RPMI7951 (cell line): ENCODE results near the gene UNC50. TPM values are rescaled to one million over a fixed set of nuclear protein-coding genes. Genes with fewer than 3 reads are reported as not detected.
"Not testable (repeated sequence)": the region's sequence is repeated elsewhere in the genome, so short reads cannot be mapped to it uniquely, and the experiment has no call there.

ENCODE experiments used
- DNase-seq: peaks from one replicate; pipeline ENCODE4 v3.0.0-alpha.2; 2012; ENCODE audit warnings: low read depth
- total RNA-seq: library from RNA; depleted of rRNA; stranded (reverse); fragments of >200 nt; shearing (Covaris generic); gene quantifications from 2 replicates; pipeline ENCODE4 v1.2.3, GENCODE V29; 2014

UNC50 gene
- total RNA-seq, 1 experiment from 2014 or later, result 72.8 TPM

GRCh38 chr2:98576666-98577312 is 31.6 kb upstream of the UNC50 start:
- no peak for DNase-seq

- DNase-seq, result no peak
These were observed 31.1 kb upstream of the UNC50 start for GRCh38 chr2:98577313-98577712.

DNA sequence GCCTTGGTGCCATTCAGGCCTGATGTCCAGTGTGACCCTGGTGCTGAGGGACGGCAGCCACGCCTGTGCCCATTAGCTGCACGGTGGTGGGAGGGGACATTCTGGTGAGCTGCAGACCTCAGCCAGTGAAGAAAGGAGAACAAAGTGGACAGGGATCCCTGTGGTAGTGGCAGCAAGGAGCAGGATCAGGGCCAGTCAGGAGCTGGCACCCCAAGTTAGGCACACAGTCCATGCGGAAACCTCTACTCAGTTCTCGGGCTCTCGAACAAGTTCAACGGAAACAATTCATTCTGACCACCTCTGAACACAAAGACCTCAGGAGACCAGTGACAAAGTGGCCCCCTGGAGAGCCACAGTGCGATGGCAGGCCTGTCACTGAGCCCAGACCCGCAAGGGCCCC is 30.2 kb upstream of the UNC50 start:
- no peak for DNase-seq

DNA sequence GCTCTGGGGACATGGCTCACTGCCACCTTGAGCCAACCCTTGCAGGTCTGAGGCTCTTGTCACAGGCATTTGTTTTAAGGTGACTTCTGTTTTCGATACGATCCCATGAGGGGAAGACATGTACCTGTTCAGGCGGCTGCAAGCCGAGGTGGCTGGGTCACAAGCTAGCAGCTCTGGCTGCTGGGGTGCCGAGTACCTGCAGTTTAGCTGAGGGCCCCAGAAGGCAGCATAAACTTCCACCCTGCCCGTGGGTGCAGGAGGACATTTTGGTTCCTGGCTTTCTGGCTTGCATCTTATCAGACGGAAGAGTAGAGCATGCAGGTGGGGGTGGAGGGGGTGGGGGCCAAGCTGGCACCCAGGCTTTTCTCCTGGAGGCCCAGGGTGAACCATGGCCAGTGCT is 28.5 kb upstream of the UNC50 start:
- no peak for DNase-seq

- no peak for DNase-seq
These were observed 27.6 kb upstream of the UNC50 start for GRCh38 chr2:98580656-98581284.

GRCh38 chr2:98582523-98582922 is 25.9 kb upstream of the UNC50 start:
- DNase-seq, result no peak

DNA sequence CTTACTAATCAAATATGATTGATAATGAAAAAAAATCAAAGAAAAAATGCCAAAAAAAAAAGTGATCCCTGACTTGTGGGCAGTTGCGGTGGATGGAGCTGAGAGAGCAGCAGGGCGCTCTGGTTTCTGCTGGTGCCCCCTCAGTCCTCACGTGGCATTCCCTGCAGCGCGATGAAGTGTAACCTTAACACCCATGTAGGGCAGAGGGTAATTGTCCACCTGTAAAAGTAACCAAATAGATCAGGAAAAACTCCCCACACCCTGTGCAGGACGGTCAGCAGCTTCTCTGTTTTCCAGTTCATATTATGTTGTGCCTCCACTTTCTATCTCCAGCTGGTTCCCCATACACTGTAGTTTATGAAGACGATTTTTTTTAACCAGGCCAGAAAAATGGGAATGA is 25.1 kb upstream of the UNC50 start:
- no peak for DNase-seq

- DNase-seq, result no peak
These were observed 24.4 kb upstream of the UNC50 start for GRCh38 chr2:98583816-98584618.

DNA sequence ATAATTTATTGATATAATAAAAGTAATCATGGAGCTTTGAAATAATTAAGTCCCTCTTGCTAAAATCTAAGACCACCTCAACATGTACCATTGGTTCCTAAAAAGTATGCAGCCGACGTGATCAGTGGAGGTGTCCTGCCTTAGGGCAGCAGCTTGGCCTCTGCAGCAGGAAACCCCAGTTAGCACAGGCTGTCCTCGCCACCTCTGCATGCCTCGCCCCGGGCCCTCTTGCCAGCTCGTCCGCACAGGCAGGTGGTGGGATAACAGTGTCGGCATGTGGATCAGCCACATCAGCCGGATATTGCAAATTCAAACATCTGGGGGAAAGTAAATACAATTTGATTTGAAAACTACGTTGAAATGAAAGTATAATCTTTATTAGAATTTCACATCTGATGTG is 23.0 kb upstream of the UNC50 start:
- no peak for DNase-seq

- no peak for DNase-seq
These were observed 21.7 kb upstream of the UNC50 start for GRCh38 chr2:98586551-98587140.

- DNase-seq, result no peak
These were observed 19.4 kb upstream of the UNC50 start for GRCh38 chr2:98588880-98589431.

- DNase-seq, result no peak
These were observed 18.9 kb upstream of the UNC50 start for GRCh38 chr2:98589489-98589888.

DNA sequence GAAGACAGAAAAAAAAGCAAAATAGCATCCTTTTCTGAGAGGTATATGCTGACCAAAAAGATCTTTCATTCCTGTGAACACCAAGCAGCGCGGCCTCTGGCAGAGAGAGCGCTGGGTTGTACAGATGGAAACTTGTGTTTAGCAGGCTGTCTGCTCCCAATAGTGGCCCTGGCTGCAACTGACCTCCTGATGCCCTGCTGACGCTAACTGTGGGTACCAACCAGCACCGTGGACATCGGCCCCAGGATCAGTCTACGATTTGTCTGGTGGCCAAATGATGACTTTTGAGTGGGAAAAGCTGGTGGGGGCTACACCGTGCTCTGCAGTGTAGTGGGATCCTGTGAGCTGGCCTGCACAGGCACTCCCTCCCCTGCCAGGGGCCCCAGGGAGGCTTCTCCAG is 15.8 kb upstream of the UNC50 start:
- no peak for DNase-seq

DNA sequence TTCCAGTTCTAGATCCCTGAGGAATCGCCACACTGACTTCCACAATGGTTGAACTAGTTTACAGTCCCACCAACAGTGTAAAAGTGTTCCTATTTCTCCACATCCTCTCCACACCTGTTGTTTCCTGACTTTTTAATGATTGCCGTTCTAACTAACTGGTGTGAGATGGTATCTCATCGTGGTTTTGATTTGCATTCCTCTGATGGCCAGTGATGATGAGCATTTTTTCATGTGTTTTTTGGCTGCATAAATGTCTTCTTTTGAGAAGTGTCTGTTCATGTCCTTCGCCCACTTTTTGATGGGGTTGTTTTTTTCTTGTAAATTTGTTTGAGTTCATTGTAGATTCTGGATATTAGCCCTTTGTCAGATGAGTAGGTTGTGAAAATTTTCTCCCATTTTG is 13.7 kb upstream of the UNC50 start:
- not testable (repeated sequence) for DNase-seq

- no peak for DNase-seq
These were observed 9.5 kb upstream of the UNC50 start for GRCh38 chr2:98598781-98599428.

DNA sequence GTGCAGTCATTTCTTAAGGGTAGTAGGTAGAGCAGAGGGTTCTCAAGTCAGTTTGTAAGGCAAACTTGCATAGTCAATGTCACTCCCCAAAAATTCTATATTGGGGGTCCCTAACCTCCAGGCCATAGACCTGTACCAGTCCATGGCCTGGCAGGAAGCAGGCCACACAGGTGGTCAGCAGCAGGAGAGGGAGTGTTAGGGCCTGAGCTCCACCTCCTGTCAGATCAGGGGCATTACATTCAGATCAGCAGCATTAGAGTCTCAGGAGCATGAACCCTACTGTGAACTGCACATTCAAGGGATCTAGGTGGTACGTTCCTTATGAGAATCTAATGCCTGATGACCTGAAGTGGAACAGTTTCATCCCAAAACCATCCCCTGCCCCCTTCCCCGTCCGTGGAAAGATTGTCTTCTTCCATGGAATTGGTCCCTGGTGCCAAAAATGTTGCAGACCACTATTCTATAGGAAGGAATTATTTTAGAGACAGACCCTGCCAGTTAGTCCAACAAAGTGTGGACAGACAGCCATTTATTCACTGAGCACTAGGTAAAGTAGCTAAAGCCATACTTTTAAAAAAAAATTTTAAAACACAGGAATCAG is 6.8 kb upstream of the UNC50 start:
- DNase-seq, result peak; percentile 32

DNA sequence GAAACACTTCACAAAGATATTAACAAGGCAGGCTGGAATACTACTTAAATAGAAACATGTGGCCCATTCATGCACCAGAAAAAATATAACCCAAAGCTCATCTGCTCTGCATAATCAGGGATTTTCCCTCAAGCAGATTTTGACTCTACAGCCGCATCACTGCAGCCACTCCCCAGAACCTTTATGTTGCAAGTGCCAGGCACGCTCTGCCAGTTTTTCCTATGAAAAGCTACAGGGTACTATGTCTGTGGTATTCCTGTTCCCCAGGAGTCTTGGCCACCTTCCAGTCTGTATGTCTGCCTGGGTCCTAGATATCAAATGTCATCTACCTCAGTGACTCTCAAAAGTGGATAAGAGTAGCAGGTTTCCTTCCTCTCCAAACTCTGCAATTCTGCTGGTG is 3.8 kb upstream of the UNC50 start:
- peak; percentile 5 for DNase-seq

GRCh38 chr2:98605076-98605475 is 3.3 kb upstream of the UNC50 start:
- no peak for DNase-seq

GRCh38 chr2:98606431-98606830 is 2.0 kb upstream of the UNC50 start:
- DNase-seq, result no peak

DNA sequence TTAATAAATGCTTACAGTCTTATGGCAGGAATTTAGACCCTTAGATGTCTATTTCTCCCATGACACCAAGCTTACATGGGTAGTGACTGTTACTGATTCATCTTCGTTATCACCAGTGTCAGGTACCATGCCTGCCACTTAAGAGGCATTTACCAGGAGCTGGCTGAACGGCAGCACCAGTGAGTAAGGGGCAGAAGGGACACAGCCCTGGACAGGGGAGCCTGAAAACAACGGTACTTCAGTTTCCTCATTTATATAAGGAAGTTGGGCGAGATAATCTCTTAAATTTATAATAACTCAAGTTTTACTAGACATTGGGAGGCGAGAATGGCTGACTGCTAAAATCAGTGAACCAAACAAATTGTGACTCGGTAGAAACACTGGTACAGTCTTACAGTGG is 1.3 kb upstream of the UNC50 start:
- no peak for DNase-seq

DNA sequence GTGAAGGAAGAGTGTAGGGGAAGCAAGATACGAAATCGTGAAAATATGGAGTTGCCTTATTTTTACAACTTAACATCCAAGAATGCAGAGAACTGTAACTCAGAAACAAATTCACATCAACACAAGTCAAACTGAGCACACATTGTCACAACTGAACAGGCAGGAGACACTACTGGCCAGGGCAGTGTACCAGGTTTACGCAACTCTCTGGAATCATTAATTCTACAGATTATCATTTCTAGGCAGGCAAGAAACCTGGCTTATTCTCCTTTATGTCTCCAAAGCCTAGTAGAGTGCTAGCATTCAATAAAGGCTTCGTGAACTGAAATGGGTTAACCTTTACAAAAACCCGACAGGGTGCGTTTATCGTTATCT is 661 bp upstream of the UNC50 start:
- DNase-seq, result no peak
